GM19324 (cell line): ENCODE data around the gene ABCB11.
"Not testable (repeated sequence)": the region's sequence is repeated elsewhere in the genome, so short reads cannot be mapped to it uniquely, and the experiment has no call there.

Experiments
- ATAC-seq: cut with Tn5 transposase; IDR thresholded peaks from one replicate; pipeline ENCODE4 v1.9.1; 2021; ENCODE audit warnings: mild to moderate bottlenecking, moderate library complexity; ENCODE audit not compliant: unreplicated experiment, low FRiP score

ABCB11 gene

DNA sequence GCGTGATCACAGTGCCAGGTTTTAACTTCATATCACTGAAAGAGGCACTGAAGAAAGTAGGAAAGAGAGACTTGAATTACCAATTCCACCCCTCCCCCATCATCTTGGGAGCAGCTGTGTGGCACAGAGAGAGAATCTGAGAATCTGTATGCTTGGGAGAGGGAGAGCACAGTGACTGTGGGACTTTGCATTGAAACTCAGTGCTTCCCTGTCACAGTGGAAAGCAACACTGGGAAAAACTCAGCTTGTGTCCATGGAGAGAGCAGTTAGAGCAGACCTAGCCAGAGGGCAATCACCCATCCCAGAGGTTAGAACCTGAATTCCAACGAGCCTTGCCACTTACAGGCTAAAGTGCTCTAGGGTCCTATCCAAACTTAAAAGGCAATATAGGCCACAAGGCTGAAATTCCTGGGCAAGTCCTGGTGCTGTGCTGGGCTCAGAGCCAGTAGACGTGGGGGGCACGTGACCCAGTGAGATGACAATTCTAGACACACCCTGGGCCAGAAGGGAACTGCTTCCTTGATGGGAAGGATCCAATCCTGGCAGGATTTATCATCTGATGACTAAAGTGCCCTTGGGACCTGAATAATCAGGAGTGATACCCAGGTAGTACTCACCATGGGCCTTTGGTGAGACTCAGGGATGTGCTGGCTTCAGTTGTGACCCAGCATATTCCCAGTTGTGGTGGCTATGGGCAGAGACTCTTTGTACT lies 15.5 kb upstream of the ABCB11 start:
- no peak for ATAC-seq

- ATAC-seq: no peak
Measured at GRCh38 chr2:169042856-169043255, 11.7 kb upstream of the ABCB11 start.

DNA sequence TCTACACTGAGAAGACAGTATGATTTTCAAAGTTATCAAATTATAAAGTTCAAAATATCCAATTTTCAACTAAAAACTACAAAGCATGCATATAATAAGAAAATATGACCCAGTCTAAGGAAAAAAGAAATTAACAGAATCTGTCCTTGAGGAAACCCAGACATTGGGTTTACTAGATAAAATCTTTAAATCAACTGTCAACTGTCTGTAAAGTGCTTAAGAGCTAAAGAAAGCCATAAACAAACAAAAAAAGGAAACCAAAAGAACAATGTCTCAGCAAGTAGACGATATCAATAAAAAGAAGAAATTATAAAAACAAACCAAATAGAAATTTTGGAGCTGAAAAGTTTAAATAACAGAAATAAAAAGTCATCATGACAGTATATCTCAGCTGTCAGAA lies 10.5 kb upstream of the ABCB11 start:
- no peak for ATAC-seq

- ATAC-seq: no peak
Measured at GRCh38 chr2:169039702-169040101, 8.6 kb upstream of the ABCB11 start.

DNA sequence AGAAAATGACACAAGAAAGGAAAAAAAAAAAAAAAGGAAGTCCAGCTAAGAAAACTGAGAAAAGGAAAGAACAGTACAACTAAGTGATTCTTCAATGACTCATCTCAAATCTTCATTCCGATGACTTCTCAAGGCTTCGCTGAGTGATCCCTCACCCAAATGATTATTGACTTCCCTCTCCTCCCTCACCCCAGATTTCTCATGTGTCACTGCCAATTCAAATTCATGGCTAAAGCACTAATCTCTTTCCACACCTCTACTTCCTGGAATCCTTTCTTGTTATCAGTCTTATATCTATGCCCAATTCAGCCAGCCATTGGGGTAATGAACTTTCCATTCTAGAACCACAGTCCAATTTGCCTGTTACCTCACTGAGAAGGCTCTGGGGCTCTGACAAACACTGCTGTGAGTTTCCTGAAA lies 7.2 kb upstream of the ABCB11 start:
- peak; percentile 70 for ATAC-seq

GRCh38 chr2:169036736-169037440 lies 5.8 kb upstream of the ABCB11 start:
- no peak for ATAC-seq

GRCh38 chr2:169035887-169036286 lies 4.8 kb upstream of the ABCB11 start:
- ATAC-seq: no peak

- ATAC-seq: no peak
Measured at GRCh38 chr2:169034984-169035544, 3.9 kb upstream of the ABCB11 start.

DNA sequence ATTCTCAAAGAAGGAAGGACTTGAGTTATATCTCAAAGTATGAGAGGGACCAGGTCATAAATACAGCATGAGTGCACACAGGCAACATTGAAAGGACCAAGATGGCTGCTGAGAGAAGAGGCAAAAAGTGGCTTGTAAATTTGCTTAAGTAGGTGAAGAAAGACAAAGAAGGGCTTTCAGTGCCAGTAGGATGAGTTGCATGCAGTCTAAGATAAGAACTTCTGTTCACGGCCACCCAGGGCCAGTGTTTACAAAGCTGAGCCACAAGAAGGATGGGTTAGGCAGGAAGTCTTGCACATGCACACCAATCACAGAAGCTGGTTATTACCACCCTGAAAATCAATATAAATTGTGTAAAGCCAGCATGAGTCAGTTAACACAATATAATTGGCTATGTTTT lies 3.1 kb upstream of the ABCB11 start:
- no peak for ATAC-seq

DNA sequence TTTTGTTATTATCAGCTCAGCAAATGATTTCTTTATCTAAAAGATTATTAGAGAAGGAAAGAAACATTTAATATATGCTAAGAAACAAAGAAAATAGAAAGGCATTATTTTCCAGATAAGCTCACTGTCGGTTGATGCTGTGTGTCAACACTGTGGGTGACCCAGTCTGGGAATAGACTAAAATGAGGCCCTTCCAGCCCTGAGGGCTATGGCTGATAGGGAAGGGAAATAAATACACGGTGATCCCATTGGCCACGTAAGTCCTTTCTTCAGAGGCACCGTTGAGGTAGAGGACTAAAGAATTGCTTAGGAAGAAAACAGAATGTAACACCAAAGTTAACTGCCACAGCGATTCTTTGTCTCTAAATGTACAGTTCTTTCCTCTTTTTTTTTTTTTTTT lies 1.8 kb downstream of the ABCB11 start:
- no peak for ATAC-seq

DNA sequence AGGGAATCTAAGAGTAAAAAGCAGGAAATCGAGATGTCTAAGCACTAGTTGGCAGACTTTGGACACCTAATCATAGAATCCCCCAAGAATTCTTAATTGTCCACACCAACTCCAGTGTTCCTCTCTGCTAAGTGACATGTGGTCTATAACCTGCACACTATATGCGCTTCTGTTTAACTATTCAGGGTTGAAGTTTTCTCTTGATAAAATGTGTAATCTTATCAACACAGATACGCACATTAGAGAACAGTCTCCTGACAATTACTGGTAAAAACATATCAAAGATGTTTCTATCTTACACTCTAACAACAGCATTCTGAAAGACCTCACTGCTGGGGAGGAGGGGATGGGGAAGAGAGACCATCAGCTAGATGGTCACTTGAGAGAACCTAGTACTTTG lies 3.9 kb downstream of the ABCB11 start:
- no peak for ATAC-seq

- no peak for ATAC-seq
Measured at GRCh38 chr2:169026056-169026455, 5.1 kb downstream of the ABCB11 start.

GRCh38 chr2:169023161-169023560 lies 8.0 kb downstream of the ABCB11 start:
- ATAC-seq: no peak

DNA sequence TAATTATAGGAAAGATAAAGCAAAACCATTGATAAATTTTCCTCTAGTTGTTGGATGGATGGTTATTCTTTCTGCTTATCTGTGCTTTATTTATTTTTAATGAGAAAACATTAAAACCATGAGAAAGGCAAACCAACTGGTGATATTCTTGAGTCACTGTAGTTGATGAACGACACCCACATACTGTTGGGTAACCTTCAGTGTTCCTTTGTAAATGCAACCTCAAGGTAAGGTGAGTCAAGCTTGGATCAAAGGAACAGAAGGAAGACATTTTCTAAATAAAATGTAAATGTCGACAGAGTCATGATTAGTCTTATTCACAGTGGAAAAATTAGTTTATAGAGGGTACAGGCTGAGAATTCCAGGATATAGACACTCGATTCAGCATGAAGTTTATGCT lies 12.7 kb downstream of the ABCB11 start:
- ATAC-seq: no peak

DNA sequence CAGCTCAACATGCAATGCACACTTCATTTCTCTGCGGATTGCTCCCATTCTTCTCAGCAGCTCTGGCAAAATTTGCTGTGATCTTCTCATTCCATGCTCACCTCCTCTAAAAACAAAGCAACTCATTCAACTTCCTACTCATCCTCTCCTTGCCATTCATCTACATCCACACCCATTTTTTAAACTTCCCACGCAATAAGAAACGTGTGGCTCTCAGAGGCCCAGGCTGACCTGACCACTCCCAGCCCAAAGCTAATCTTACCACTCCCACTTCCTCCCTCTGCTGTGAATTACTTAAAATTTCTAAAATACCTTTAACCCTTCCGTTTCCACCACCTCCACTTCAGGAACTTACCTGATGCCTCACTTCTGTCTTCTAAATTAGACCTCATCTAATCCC lies 15.2 kb downstream of the ABCB11 start:
- no peak for ATAC-seq

DNA sequence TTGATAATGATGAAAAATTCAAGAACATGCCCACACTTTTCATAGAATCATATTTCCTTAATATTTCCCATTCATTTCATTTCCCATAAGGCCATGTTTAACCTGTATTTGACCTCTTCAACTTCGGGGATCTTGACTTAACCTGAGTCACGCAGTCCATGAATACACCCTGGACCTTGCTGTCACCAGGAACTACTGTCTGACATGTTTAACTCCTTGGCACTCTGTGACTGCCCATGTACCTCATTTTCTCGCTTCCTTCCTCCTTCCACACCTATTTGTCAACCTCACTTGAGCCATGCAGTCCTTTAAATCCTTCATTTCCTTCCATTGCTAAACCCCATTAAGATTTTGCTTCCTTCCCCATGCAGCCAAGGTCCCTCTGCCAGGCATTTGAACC lies 16.3 kb downstream of the ABCB11 start:
- ATAC-seq: no peak

DNA sequence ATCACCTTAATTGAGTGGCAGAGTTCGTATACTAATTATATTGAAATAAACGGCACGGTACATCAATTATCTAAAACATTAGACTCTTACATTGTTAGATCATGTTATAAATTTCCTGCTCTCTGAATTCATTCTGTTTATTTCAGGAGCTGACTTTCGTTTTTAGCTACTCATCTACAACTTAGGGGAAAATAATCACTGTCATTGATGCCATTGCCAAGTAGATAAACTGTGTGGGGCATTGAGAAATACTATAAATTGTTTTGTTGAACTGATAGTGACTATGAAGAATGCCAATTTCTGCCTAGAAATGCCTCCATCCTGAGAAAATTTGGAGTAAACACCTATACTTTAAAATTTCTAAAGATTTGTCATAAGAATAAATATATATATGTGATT lies 17.5 kb downstream of the ABCB11 start:
- no peak for ATAC-seq

DNA sequence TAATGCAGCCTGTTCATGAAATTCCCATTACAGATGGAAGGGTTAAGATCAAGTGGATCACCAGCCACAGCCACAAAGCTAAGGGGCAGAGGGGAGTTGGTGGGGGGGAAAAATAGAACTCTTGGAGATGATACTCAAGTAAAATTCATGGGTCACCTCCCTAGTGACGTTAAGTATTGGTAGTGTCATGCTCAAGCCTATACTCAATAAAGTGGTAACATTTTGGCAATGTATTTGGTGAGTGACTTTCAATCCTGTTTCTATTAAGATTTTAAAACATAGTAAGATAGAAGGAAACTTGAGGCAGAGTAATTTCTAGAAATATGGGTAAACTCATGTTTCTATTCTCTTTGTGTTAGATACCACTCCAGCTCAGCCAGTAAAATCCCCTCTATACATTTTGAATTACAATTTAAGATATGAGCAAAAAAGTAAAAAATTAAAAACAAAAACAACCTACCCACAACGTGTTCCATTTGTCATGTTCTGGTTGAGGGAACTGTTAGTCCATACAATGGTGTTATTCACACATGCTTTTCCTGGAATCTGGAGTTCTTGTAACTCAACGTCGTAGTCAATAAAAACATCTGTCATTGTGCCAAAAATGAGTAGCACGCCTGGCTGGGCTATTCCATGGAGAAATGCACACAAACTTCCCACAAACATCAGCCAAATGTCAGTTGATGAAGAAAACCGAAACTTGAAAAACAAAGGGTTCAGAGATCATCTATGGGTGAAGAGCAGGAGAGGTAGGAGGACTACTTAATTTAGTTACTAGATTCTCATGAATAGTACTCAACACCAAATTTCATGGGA lies 18.1 kb downstream of the ABCB11 start:
- no peak for ATAC-seq

- ATAC-seq: not testable (repeated sequence)
Measured at GRCh38 chr2:169012191-169012792, 18.8 kb downstream of the ABCB11 start.

GRCh38 chr2:169011698-169012097 lies 19.4 kb downstream of the ABCB11 start:
- no peak for ATAC-seq
